HAP-1 (cell line): Measurements from ENCODE around the gene DGKI.
"Not testable (repeated sequence)": the region's sequence is repeated elsewhere in the genome, so short reads cannot be mapped to it uniquely, and the experiment has no call there.

Experiments used
- DNase-seq, 2 experiments: peaks; one replicate each; pipeline ENCODE4 v3.0.0-alpha.2; 2016 to 2020; ENCODE audit warnings: low spot score in 2 of 2
- H3K27me3 ChIP-seq: fragments of 250-450 bp; sonication (Bioruptor Pico); 2 replicates; pipeline ENCODE4 v1.5.1; 2020; ENCODE audit warnings: low read depth, mild to moderate bottlenecking, moderate library complexity
- H3K36me3 ChIP-seq: fragments of 250-450 bp; sonication (Bioruptor Pico); replicated peaks from 2 replicates; pipeline ENCODE4 v1.5.1; 2020; ENCODE audit warnings: mild to moderate bottlenecking
- H3K4me1 ChIP-seq: fragments of 250-450 bp; sonication (Bioruptor Pico); 2 replicates; pipeline ENCODE4 v1.5.1; 2020; ENCODE audit warnings: mild to moderate bottlenecking
- H3K4me3 ChIP-seq: fragments of 250-450 bp; sonication (Bioruptor Pico); 2 replicates; pipeline ENCODE4 v1.5.1; 2020; ENCODE audit warnings: mild to moderate bottlenecking, moderate library complexity
- H3K9me3 ChIP-seq: fragments of 250-450 bp; sonication (Bioruptor Pico); 2 replicates; pipeline ENCODE4 v1.5.1; 2020; ENCODE audit warnings: mild to moderate bottlenecking, moderate library complexity
- in situ Hi-C: fragments of 300-500 bp; cut with MboI; formaldehyde crosslinking; loops from 3 replicates; pipeline ENCODE4 v1.14.3; 2020; ENCODE audit warnings: low sequenced_read_pairs, inconsistent platforms, mixed read lengths

DGKI gene

GRCh38 chr7:137449016-137449415 lies 397.8 kb downstream of the DGKI start:
- DNase-seq: no peak
- H3K36me3 ChIP-seq: no peaks in the 10 kb centered on the region
- no peak overlapping the region for H3K4me3 ChIP-seq
- in situ Hi-C loops: no loop called here
- no peaks in the 10 kb centered on the region for H3K4me1 ChIP-seq
- H3K27me3 ChIP-seq: no peaks in the 10 kb centered on the region
- H3K9me3 ChIP-seq: no peaks in the 10 kb centered on the region

- DNase-seq, in situ Hi-C loops, H3K4me3 ChIP-seq, H3K36me3 ChIP-seq, H3K9me3 ChIP-seq, H3K4me1 ChIP-seq, H3K27me3 ChIP-seq: not testable (repeated sequence)
Observed at GRCh38 chr7:137448572-137448971, 398.2 kb downstream of the DGKI start.

- in situ Hi-C loops: no loop called here
- H3K9me3 ChIP-seq: no peaks in the 10 kb centered on the region
Observed at GRCh38 chr7:137446025-137446424, 400.7 kb downstream of the DGKI start.

GRCh38 chr7:137445268-137445667 lies 401.5 kb downstream of the DGKI start:
- in situ Hi-C loops: no loop called here
- no peaks in the 10 kb centered on the region for H3K9me3 ChIP-seq
- no peak overlapping the region for H3K4me3 ChIP-seq
- no peaks in the 10 kb centered on the region for H3K36me3 ChIP-seq
- no peaks in the 10 kb centered on the region for H3K27me3 ChIP-seq
- no peaks in the 10 kb centered on the region for H3K4me1 ChIP-seq
- no peak for DNase-seq

More at GRCh38 chr7:137446025-137446424, 400.7 kb downstream of the DGKI start:
- Histone ChIP-seq H3K4me1 (no peaks in the 10 kb centered on the region), H3K4me3 (no peak overlapping the region), H3K36me3 (no peaks in the 10 kb centered on the region), H3K27me3 (no peaks in the 10 kb centered on the region)
- DNase-seq: no peak

- Histone ChIP-seq H3K27me3 (no peaks in the 10 kb centered on the region), H3K9me3 (no peaks in the 10 kb centered on the region), H3K4me3 (no peak overlapping the region), H3K4me1 (no peaks in the 10 kb centered on the region), H3K36me3 (no peaks in the 10 kb centered on the region)
- in situ Hi-C loops: no loop called here
- DNase-seq: no peak
Observed at GRCh38 chr7:137443616-137444015, 403.2 kb downstream of the DGKI start.

- Histone ChIP-seq H3K27me3 (peaks cover 4% of the 10 kb centered on the region; the same call in 1 of the 2 replicates), H3K4me3 (no peak overlapping the region), H3K4me1 (no peaks in the 10 kb centered on the region), H3K36me3 (no peaks in the 10 kb centered on the region), H3K9me3 (no peaks in the 10 kb centered on the region)
- no peak for DNase-seq
- in situ Hi-C loops: no loop called here
Observed at GRCh38 chr7:137441451-137441850, 405.3 kb downstream of the DGKI start.

GRCh38 chr7:137439829-137440825 lies 406.6 kb downstream of the DGKI start:
- no peak overlapping the region for H3K4me3 ChIP-seq
- in situ Hi-C loops: no loop called here
- H3K4me1 ChIP-seq: no peaks in the 10 kb centered on the region
- peaks cover 4% of the 10 kb centered on the region; the same call in 1 of the 2 replicates for H3K27me3 ChIP-seq
- H3K9me3 ChIP-seq: no peaks in the 10 kb centered on the region
- DNase-seq: no peak
- no peaks in the 10 kb centered on the region for H3K36me3 ChIP-seq

GRCh38 chr7:137434946-137435345 lies 411.8 kb downstream of the DGKI start:
- Histone ChIP-seq H3K36me3 (no peaks in the 10 kb centered on the region), H3K27me3 (peaks cover 4% of the 10 kb centered on the region; the same call in 1 of the 2 replicates), H3K9me3 (no peaks in the 10 kb centered on the region), H3K4me1 (no peaks in the 10 kb centered on the region), H3K4me3 (no peak overlapping the region)
- in situ Hi-C loops: no loop called here
- DNase-seq: no peak

GRCh38 chr7:137434530-137434929 lies 412.2 kb downstream of the DGKI start:
- in situ Hi-C loops: no loop called here
- H3K27me3 ChIP-seq: peaks cover 4% of the 10 kb centered on the region; the same call in 1 of the 2 replicates

GRCh38 chr7:137423321-137423720 lies 423.5 kb downstream of the DGKI start:
- no peak for DNase-seq
- in situ Hi-C loops: no loop called here
- Histone ChIP-seq H3K27me3 (no peaks in the 10 kb centered on the region), H3K9me3 (no peaks in the 10 kb centered on the region), H3K36me3 (no peaks in the 10 kb centered on the region), H3K4me3 (no peak overlapping the region), H3K4me1 (no peaks in the 10 kb centered on the region)

More at GRCh38 chr7:137434530-137434929, 412.2 kb downstream of the DGKI start:
- no peak for DNase-seq
- Histone ChIP-seq H3K9me3 (no peaks in the 10 kb centered on the region), H3K4me1 (no peaks in the 10 kb centered on the region), H3K4me3 (no peak overlapping the region), H3K36me3 (no peaks in the 10 kb centered on the region)

GRCh38 chr7:137421366-137421765 lies 425.4 kb downstream of the DGKI start:
- H3K36me3 ChIP-seq: no peaks in the 10 kb centered on the region
- H3K4me1 ChIP-seq: no peaks in the 10 kb centered on the region
- no peaks in the 10 kb centered on the region for H3K27me3 ChIP-seq
- DNase-seq: no peak
- H3K9me3 ChIP-seq: no peaks in the 10 kb centered on the region
- in situ Hi-C loops: no loop called here
- no peak overlapping the region for H3K4me3 ChIP-seq

- H3K27me3 ChIP-seq: no peaks in the 10 kb centered on the region
- no peaks in the 10 kb centered on the region for H3K9me3 ChIP-seq
- H3K4me3 ChIP-seq: no peak overlapping the region
- H3K36me3 ChIP-seq: no peaks in the 10 kb centered on the region
- in situ Hi-C loops: no loop called here
- no peaks in the 10 kb centered on the region for H3K4me1 ChIP-seq
- DNase-seq: no peak
Observed at GRCh38 chr7:137418841-137419240, 427.9 kb downstream of the DGKI start.

GRCh38 chr7:137417464-137417863 lies 429.3 kb downstream of the DGKI start:
- H3K36me3 ChIP-seq: no peaks in the 10 kb centered on the region
- no peaks in the 10 kb centered on the region for H3K9me3 ChIP-seq
- in situ Hi-C loops: no loop called here
- H3K4me1 ChIP-seq: no peaks in the 10 kb centered on the region
- no peaks in the 10 kb centered on the region for H3K27me3 ChIP-seq
- no peak overlapping the region for H3K4me3 ChIP-seq
- DNase-seq: no peak

- no peaks in the 10 kb centered on the region for H3K4me1 ChIP-seq
- no peak for DNase-seq
- no peaks in the 10 kb centered on the region for H3K36me3 ChIP-seq
- no peaks in the 10 kb centered on the region for H3K9me3 ChIP-seq
- H3K4me3 ChIP-seq: no peak overlapping the region
- H3K27me3 ChIP-seq: no peaks in the 10 kb centered on the region
- in situ Hi-C loops: no loop called here
Observed at GRCh38 chr7:137413901-137414300, 432.9 kb downstream of the DGKI start.
